Putamen (tissue), 1 donor: ENCODE measurements around the gene FAM181A.

Experiments used
- DNase-seq: peaks from one replicate; pipeline ENCODE4 v3.0.0-alpha.2; 2016; ENCODE audit warnings: low spot score

FAM181A gene

DNA sequence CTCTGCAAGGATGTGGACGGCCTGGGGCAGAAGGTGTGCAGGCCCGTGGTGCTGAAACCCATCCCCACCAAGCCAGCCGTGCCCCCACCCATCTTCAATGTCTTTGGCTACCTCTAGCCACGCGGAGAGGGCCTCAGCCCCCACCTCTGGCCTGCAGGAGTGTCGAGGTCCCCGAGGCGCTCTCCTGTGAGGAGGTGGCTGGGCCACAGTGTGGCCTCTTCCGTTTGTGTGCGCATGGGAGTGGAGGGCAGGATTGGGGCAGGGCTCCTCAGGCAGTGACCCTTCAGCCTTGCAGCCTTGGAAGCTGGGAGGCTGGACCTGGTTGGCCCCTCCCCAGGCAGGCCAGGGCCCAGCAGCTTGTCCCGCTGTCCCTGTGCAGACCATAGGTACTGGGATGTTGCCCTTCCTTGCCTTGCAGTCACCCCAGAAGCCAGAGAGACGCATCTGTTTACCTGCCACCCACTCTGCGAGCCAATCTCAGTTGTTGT lies 1.9 kb downstream of the FAM181A start:
- DNase-seq: no peak

DNA sequence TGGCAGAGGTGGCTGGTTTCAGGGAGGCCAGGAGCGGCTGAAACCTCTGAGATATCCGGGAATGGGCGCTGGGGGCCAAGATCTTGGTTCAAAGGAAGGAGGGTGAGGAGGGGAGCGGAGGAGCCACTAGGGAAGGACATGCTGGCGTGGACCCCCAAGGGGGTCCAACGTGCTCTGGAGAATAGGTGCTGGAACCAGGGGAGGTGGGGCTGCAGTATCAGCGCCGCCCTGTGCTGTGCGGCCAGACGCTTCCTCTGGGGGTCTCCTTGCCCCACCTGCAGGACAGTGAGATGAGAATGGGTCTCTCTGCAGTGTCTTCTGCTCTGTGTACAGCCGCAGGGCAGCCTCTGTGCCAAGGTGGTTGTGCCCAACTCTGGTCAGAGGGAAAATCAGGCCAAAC lies 2.5 kb downstream of the FAM181A start:
- no peak for DNase-seq

DNA sequence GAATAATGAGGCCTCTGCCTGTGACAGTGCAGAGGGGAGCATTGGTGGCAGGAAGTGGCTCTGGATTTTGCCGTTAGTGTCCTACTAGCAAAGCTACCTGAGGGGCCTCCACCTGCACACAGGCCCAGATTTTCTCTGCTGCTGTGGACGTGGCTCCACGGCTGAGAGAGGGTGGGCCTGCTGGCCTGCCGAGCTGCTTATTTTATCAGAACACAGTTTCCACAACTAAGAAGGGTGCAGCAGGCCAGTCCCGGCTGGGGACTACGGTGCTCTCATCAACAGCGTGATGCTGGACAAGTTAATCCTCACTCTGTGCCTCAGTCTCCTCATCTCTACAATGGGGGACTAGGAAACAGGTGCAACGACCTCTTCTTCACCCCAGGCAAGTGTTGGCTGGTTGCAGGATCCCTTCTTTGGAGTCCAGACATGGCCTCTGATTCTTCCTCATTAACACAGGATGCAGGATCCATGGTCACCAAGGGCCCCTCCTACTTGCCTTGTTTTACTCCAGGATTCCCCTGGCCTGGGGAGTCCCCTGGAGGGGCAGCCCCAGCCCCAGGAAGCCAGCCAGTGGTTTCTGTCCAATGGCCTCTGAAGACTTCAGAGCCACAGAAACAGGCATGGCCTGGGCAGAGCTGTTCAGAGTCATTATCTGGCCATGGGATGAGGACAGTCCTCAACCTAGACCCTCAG lies 3.3 kb downstream of the FAM181A start:
- DNase-seq: no peak

DNA sequence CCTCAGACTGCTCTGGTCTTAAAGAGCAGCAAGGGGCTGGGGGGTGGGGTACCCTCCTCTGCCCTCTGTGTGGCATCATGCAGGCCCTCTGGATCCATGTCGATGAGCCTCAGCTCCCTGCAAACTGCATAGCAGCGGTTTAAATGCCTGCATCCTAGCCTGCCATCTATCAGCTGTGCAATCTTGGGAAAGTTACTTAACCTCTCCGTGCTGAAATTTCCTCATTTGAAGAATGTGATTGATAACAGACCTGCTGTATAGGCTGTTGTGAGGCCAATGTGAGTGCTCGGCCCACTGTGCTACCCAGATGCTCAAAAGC lies 3.8 kb downstream of the FAM181A start:
- no peak for DNase-seq

DNA sequence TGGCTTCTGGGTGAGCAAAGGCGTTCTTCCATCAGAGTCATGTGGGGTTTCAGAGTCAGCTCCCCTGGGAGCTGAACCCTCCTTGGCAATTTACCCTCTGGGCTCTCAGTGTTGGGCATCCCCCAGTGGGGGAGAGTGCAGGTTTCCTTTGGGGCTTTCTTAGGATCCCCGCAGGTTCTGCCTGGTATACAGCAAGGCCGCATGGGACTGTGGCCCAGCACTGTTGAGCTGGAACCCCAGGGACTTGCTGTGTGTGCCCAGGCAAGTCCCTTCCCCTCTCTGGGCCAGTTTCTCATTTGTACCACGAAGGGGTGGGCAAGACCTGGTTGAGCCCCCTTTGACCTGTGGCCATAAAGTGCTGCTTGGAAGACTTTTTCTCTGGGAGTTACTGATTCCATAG lies 5.5 kb downstream of the FAM181A start:
- DNase-seq: no peak

DNA sequence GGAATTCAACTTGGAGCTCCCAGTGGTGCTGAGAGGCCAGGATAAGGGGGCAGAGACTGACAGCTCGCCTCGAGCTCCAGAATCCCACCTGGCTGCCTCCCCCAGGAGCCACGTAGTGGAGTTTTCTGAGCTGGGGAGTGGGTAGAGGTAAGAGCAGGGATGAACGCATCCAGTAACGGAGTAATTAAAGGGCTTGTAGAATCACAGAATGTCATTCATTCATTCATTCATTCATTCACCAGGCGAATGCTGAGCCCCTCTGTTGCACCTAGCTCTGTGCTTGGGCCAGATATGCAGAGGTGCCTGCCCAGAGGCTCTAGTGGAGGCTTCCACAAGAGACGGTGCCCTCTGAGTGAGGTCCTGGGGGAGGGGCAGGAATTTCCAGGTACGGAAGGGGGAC lies 8.1 kb downstream of the FAM181A start:
- no peak for DNase-seq

DNA sequence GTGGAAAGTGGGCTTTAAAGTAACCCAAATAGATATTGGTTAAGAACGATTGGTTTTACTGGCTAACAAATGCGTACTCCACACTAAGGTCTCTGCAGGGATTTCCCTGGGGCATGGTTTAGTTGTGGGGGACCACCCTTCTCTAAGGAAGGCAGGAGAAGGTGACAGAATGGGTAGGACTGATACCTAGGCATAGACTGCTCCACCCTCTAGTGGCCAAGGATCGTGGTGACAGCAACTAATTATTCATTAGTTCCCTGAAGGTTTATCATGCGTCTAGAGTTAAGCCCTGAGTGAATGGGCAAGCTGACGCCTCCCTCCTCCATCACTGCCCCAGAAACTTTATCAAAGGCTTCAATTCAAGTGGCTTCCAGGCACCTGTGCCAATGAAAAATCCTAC lies 9.1 kb downstream of the FAM181A start:
- DNase-seq: no peak

DNA sequence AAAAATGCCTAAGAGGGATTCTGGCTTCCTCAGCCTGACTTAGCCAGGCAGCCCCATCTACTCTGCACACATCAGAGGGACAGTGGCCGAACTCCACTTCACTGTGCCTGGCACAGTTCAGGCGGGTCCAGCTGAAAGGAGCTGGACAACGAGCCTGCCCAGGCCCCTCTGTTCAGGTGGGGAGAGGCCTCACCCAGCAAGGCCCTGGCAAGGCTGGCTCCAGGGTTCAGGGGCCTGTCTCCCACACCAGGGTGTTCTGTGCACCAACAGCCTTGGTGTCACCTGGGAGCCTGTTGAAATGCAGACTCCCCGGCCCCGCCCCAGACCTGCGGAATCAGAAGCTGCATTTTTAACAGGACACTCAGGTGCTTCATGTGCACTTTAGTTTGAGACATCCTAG lies 9.8 kb downstream of the FAM181A start:
- DNase-seq: no peak

DNA sequence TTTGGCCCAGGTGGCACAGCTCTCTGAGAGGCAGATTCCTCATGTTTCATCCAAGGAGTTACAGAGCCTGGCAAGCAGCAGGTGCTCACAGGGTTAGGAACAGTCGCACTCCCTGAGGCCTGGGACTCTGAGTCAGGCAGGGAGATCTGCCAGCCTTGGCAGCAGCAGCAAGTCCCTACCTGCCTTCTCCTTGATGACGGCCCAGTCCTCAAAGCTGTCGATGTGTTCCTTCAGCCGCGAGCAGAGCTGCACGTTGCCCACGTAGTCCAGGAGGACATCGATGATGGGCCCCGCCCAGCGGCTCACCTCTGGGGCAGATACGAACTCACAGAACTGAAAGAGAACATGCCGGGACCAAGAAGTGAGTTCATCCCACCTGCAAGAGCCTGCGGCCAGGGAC lies 10.4 kb downstream of the FAM181A start:
- DNase-seq: no peak

DNA sequence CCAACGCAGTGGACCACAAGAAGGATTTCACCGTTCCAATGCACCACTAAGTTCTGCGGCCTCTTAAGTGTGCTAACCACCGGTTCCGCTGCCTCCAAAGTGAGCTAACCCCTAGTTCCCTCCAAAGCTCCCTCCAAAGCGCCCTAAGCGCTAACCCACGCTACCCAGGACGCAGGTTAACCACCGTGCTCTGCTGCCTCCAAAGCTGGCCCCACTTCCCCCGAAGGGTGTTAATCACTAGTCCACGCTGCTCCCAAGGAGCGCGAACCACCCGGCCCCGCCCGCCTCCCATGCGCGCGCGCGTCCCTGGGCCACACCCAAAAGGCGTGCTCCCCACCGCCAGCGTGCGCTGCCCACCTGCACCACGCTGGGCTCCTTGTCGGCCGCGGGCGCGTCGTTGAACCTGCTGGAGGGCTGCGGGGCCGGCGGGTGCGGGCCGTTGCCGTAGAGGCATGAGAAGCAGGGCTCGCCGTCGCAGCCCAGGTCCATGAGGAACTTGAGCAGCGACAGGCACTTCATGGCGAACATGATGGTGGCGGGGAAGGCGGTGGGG lies 11.7 kb downstream of the FAM181A start:
- no peak for DNase-seq

DNA sequence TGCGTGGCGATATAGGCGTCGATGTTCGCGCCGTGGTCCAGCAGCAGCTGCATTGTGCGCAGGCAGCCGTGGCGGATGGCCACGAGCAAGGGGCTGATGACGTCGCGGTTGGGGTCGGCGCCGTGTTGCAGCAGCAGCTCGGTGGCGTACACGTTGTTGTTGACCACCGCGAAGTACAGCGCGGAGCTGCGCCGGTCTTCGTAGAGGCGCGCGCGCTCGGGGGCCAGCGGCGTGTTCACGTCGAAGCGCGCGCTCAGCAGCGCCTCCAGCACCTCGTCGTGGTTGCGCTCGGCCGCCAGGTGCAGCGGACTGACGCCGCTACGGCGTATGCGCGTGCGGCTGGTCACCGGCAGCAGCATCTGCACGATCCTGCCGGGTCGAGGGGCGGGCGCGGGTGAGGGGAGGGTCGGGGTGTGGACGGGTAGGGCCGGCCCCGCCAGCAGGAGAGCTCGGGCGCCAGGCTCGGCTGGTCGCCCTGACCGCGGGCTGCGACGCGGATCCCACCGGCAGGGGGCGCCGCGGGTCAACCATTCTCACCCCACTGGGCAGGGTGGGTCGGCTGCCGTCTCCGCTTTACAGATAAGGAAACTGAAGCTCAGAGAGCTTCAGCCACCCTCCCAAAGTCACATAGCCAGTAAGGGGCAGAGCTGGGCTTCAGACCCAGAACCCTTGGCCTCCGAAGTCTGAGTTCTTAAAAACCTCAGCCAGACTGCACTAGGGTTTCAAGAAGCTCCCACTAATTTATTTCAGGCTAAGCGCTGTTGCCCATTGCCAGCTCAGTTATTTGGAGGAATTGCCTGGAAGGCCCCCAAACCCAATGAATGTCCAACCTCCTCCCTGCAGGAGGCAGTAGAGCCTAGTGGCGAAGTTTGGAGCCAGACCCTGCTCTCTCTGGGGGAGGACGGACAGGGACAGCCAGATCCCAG lies 12.4 kb downstream of the FAM181A start:
- DNase-seq: no peak

DNA sequence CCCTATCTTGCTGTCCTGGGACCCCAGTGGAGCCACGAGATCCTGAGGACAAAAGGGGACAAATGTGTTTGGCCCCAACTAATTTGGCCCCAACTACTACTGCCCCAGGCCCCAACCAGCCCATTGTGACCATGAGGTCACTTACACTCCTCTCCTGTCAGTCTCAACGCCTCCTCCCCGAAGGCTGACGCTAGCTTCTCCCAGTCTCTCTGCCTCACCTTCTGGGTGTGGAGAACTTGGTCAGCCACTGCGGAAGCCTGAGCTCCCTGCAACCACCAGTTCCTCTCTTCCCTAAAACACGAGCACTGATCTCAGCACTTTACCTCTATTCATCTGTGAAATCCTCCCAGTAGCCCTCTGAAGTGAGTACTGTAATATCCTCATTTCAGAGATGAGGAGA lies 13.3 kb downstream of the FAM181A start:
- DNase-seq: no peak

DNA sequence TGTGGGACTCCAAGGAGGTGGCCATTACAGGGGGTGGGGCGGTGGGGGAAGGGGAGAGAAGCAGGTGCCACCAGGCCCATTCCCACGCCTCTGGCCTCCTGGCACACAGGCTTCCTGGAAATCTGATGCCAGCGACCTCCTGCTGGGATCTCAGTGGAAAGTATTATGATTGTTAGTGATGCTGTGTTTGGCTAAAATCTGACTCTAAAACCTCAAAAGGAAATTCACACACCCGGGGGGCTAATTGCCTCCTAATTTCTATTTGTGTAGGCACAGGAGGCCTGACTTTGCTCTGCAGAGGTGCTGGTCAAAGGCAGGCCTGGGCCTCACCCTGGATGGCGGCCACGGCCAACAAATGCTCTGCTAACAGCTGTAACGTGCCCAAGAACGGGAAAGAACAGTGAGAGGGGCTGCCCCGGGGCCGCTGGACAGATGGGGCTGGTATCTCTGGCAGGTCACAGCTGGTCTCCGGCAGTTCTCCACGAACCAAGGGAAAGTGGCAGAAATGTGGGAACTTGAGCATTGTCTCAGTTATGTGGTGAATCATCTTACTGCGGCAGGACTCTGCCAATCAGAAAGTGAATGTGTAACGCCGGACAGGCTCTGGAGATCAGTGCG lies 14.3 kb downstream of the FAM181A start:
- DNase-seq: no peak

DNA sequence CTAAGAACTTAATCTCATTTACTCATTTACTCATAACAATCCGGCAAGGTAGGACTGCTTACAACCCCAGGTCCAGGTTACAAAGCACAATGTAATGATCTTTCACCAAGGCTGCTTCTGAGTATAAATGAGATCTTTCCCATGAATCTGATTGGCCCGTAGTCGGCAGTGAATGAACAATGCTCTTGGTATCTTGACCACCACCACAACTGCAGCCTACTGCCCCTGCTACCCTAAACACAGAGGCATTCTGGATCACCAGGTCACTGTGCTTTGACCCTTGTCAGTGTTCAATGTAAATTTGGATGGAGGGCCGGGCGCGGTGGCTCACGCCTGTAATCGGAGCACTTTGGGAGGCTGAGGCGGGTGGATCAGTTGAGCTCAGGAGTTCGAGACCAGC lies 15.9 kb downstream of the FAM181A start:
- DNase-seq: no peak

DNA sequence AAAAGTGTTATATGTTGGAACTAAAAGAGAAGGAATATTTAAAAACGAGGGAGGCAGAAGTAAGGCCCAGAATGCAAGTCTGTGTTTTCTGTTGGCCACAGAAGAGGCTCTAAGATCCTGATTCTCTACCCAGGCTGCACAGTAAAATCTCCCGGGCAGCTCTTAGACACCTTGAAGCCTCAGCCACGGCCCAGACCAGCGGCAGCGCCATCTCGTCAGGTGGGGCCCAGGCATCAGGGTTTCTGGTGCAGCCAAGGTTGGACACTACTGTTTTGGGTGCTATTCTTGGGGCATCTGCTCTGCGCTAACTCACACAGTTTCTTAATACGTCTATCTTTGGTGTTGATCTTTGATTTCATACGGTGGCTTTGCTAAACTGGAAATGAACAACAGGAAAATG lies 16.8 kb downstream of the FAM181A start:
- no peak for DNase-seq

DNA sequence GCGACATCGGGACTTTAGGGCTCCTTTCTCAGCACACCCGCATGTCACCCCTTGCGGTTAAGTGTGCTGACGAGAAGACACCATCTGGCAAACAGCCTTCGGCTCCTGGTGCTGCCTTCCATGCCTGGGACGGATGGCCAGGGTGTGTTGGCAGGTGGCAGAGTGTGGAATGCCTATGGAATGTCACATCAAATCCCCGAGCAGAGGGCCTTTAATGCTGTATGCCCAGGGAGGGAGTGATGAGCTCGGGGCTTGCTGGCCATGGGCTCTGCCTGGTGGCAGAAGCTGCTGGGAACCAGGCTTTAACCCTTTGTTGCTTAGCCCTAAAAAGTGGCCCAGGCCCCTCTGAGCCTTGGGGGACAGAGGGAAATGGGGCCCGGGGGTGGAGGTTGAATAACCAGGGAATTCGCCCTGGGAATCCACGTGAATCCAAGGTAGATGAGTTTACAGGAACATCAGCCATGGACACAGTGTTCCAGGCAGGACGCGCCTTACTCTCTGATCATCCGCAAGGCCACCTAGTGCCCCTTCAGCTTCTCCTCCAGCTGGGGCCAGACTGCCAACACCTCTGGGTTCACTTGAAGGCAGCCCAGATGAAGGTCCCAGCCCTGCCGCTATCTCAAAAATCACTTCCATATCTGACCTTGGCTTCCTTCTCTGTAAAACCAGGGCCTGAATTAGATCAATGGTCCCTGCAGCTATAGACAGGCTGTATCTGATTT lies 17.4 kb downstream of the FAM181A start:
- DNase-seq: no peak

DNA sequence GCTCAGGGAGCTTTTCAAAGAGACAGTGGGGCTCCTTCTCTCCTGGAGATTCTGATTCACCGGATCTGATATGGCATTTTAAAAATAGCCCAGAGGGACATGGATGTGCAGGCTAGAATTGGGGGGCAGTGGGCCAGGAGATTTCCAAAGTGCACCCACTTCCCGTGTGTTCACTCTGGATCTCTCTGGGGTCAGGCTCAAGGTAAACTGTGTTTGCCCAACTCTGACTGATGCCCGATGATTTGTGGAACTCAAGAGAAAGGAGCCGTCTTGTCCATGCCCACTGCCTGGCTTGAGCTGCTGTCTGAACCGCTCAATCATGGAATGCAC lies 17.9 kb downstream of the FAM181A start:
- DNase-seq: no peak

DNA sequence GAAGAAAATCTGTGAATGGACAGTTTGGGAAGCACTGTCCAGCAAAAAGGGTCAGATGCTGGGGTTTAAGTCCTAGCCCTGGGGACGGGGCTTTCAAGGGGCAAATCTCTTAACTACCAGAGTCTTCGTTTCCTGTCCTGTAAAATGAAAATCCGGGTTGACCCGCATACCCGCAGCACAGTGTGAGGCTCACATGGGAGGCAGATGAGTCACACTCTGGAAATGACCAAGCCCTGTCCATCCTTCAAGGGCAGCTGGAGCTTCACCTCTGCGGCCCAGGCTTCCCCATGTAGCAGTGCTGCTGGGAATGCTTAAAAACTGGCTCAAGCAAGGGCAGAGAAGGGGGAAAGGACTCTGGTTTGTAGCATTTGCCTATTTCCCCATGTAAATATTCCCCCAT lies 19.0 kb downstream of the FAM181A start:
- no peak for DNase-seq

DNA sequence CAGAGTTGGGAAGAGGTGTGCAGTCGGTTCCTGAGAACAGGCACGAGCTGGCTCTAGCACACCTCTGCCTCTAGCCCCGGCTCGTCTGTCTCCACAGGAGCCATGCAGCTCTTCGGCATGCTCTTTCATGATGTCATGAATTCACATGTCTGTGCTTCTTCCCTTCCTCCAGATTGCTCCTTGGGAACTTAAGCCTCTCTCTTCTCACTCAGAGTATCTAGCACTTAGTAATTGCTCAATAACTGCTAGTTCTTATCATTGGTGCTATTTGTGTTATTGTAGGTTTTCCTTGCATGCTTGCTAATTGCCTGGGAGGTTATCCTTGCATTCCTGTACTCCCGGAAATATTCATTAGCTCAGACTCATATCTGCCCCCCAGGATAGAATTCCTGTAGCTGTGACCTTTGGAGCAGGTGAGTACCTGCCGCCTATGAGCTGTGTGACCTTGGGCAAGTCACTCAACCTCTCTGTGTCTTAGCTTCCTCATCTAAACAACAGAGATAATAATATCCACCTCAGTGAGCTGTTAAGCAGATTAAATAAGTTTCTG lies 19.5 kb downstream of the FAM181A start:
- no peak for DNase-seq

DNA sequence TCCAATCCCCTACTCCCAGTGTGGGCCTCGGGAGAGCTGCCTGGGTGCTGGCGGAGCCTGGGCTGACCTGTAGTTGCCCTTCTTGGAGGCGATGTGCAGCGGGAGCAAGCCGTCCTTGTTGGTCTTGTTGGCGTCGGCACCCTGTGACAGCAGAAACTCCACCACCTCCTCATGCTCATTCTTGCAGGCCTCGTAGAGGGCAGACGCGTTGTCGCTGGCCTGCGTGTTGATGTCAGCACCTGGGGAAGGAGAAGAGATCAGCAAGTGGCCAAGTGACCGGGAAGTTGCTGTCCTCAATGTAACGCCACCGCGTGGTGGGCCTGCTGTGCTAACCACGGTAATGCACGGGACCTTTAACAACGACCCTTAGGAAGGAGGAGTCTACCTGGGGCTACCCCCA lies 20.1 kb downstream of the FAM181A start:
- DNase-seq: no peak

DNA sequence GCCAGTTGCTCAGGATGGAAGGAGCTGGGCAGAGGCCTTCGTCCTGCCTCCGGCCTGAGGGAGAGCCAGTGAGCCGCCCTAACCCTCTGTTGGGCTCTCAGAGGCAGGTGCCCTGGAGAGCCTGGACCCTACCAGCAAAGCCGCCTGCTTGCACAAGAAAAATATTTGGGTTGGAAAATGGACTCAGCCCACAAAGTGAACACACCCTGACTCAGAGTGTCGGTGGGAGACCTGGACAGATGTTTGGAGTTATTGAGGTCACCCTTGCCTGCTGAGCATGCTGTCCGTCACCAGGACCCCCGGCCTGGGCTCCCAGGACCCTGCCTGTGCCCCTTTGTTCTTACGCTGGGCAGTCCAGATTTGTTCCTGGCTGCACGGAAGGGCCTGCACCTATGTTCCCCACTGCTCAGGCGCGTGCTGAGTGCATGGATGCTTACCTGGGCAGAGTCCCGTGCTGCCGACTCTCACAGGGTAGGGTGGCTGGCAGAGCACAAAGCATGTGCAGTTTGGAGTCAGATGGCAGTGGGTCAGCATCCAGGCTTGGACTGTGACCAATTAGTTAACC lies 22.4 kb downstream of the FAM181A start:
- DNase-seq: no peak
